GM23338 (cell line): Measurements from ENCODE around the gene TSPAN32. TPM values are rescaled to one million over a fixed set of nuclear protein-coding genes. Genes with fewer than 3 reads are reported as not detected.

Source experiments
- ATAC-seq: fragments of 200-7000 bp; cut with Tn5 transposase; 3 replicates; pipeline ENCODE4 v1.9.1; 2020
- DNase-seq: peaks from one replicate; pipeline ENCODE4 v3.0.0-alpha.2; 2015; ENCODE audit warnings: low spot score
- H2AFZ ChIP-seq: fragments of 200-600 bp; sonication (generic); 2 replicates; pipeline ENCODE4 v1.8.0; 2016; ENCODE audit warnings: antibody characterized with exemption, mild to moderate bottlenecking, moderate library complexity
- H3F3A ChIP-seq: fragments of 200-600 bp; sonication (generic); replicated peaks from 2 replicates; pipeline ENCODE4 v1.8.0; 2017; ENCODE audit warnings: antibody characterized with exemption, mixed run types, low read depth
- H3K27ac ChIP-seq: fragments of 200-600 bp; sonication (generic); 2 replicates; pipeline ENCODE4 v1.6.1; 2016; ENCODE audit warnings: low read depth
- H3K27me3 ChIP-seq: fragments of 200-600 bp; sonication (generic); 2 replicates; pipeline ENCODE4 v1.8.0; 2016; ENCODE audit warnings: mild to moderate bottlenecking, mixed run types, moderate library complexity; ENCODE audit not compliant: insufficient read depth
- H3K36me3 ChIP-seq: fragments of 200-600 bp; sonication (generic); 2 replicates; pipeline ENCODE4 v1.8.0; 2016; ENCODE audit warnings: mild to moderate bottlenecking; ENCODE audit not compliant: insufficient read depth
- H3K4me1 ChIP-seq: fragments of 200-600 bp; sonication (generic); 2 replicates; pipeline ENCODE4 v1.8.0; 2016; ENCODE audit warnings: mild to moderate bottlenecking, moderate library complexity; ENCODE audit not compliant: insufficient read depth
- H3K4me2 ChIP-seq: fragments of 200-600 bp; sonication (generic); 2 replicates; pipeline ENCODE4 v1.7.1; 2017; ENCODE audit warnings: mixed run types
- H3K4me3 ChIP-seq: fragments of 200-600 bp; sonication (generic); 2 replicates; pipeline ENCODE4 v1.6.1; 2016; ENCODE audit warnings: mixed run types
- H3K79me2 ChIP-seq: fragments of 200-600 bp; sonication (generic); replicated peaks from 2 replicates; pipeline ENCODE4 v1.8.0; 2017; ENCODE audit warnings: mild to moderate bottlenecking; ENCODE audit not compliant: insufficient read depth
- H3K9me2 ChIP-seq: fragments of 200-600 bp; sonication (generic); 2 replicates; pipeline ENCODE4 v1.8.0; 2017; ENCODE audit not compliant: insufficient read depth
- H4K20me1 ChIP-seq: fragments of 200-600 bp; sonication (generic); replicated peaks from 2 replicates; pipeline ENCODE4 v1.8.0; 2017; ENCODE audit warnings: mild to moderate bottlenecking; ENCODE audit not compliant: insufficient read depth
- H3K27ac Mint-ChIP-seq: 2 replicates; pipeline ENCODE4 v1.8.0; 2020; ENCODE audit warnings: inconsistent platforms, mild to moderate bottlenecking, moderate library complexity, mixed read lengths
- H3K27me3 Mint-ChIP-seq: 3 replicates; pipeline ENCODE4 v1.8.0; 2022; ENCODE audit warnings: low read depth, mild to moderate bottlenecking, moderate library complexity, mixed read lengths, inconsistent platforms; ENCODE audit not compliant: insufficient read depth, poor library complexity
- H3K36me3 Mint-ChIP-seq: 3 replicates; pipeline ENCODE4 v1.8.0; 2021; ENCODE audit warnings: low read depth, mild to moderate bottlenecking, inconsistent platforms, moderate library complexity, mixed read lengths
- H3K4me1 Mint-ChIP-seq: 3 replicates; pipeline ENCODE4 v1.8.0; 2020; ENCODE audit warnings: mild to moderate bottlenecking, inconsistent platforms, mixed read lengths
- H3K4me3 Mint-ChIP-seq: 3 replicates; pipeline ENCODE4 v1.8.0; 2021; ENCODE audit warnings: moderate library complexity, mild to moderate bottlenecking, inconsistent platforms, mixed read lengths
- H3K9me3 Mint-ChIP-seq: 3 replicates; pipeline ENCODE4 v1.8.0; 2020; ENCODE audit warnings: moderate library complexity, mild to moderate bottlenecking, inconsistent platforms, mixed read lengths
- EZH2phosphoT487 ChIP-seq: fragments of 200-600 bp; sonication (generic); IDR thresholded peaks from one replicate; pipeline ENCODE4 v1.8.1; 2018; ENCODE audit warnings: antibody characterized with exemption; ENCODE audit not compliant: unreplicated experiment
- JUNB ChIP-seq: IDR thresholded peaks from one replicate; pipeline ENCODE4 v1.6.1; 2016; ENCODE audit warnings: antibody characterized with exemption; ENCODE audit not compliant: unreplicated experiment
- POLR2AphosphoS5 ChIP-seq: IDR thresholded peaks from 2 replicates; pipeline ENCODE4 v1.6.1; 2016; ENCODE audit warnings: antibody characterized with exemption, low read depth
- polyA plus RNA-seq: library from polyadenylated mRNA; unstranded; fragments of >200 nt; fragmentation: Nextera tagmentation; extraction: Ambion mirVana; gene quantifications from 2 replicates; pipeline ENCODE4 v1.2.1, GENCODE V29; 2016
- total RNA-seq: library from RNA; depleted of rRNA; stranded (reverse); fragments of >200 nt; shearing (Covaris generic); gene quantifications from 2 replicates; pipeline ENCODE4 v1.2.3, GENCODE V29; 2014
- TF ChIP-seq, protein P1 (sequence below): fragments of 250-450 bp; sonication (Bioruptor Pico); IDR thresholded peaks from 2 replicates; pipeline ENCODE4 v1.5.0; 2020; ENCODE audit warnings: mild to moderate bottlenecking, moderate library complexity
- TF ChIP-seq, protein P2 (sequence below), 2 experiments: fragments of 200-600 bp in 1 of 2; sonication (generic) in 1 of 2; conservative IDR thresholded peaks; 2 replicates each; pipeline versions ENCODE4 v1.5.1 to v1.6.1; 2016 to 2017; ENCODE audit warnings: antibody characterized with exemption in 2 of 2, low read depth in 2 of 2, mild to moderate bottlenecking in 2 of 2, moderate library complexity in 1 of 2
- TF ChIP-seq, protein P3 (sequence below): IDR thresholded peaks from one replicate; pipeline ENCODE4 v1.6.1; 2018; ENCODE audit warnings: antibody characterized with exemption; ENCODE audit not compliant: unreplicated experiment

Gene TSPAN32
- total and polyA plus RNA-seq, 2 experiments from 2014 or later: not detected

DNA sequence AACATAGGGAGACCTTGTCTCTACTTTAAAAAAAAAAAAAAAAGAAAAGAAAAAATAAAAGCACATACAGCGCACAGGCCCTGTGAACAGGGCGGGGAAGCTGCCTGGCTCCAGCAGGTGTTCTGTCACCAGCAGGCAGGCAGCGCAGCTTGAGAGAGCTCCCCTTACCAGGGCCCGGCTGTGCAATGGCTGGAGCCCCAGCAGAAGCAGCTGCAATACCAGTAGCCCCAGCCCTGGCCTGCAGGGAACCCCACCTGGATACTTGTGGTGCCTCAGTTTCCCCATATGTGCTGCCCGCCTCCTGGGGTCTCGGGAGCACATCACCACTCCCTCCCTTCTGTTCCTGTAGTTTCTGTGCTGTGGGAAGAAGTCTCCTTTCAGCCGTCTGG, 12.3 kb downstream of the TSPAN32 start (continued):
- no peak for TF ChIP-seq JUNB

DNA sequence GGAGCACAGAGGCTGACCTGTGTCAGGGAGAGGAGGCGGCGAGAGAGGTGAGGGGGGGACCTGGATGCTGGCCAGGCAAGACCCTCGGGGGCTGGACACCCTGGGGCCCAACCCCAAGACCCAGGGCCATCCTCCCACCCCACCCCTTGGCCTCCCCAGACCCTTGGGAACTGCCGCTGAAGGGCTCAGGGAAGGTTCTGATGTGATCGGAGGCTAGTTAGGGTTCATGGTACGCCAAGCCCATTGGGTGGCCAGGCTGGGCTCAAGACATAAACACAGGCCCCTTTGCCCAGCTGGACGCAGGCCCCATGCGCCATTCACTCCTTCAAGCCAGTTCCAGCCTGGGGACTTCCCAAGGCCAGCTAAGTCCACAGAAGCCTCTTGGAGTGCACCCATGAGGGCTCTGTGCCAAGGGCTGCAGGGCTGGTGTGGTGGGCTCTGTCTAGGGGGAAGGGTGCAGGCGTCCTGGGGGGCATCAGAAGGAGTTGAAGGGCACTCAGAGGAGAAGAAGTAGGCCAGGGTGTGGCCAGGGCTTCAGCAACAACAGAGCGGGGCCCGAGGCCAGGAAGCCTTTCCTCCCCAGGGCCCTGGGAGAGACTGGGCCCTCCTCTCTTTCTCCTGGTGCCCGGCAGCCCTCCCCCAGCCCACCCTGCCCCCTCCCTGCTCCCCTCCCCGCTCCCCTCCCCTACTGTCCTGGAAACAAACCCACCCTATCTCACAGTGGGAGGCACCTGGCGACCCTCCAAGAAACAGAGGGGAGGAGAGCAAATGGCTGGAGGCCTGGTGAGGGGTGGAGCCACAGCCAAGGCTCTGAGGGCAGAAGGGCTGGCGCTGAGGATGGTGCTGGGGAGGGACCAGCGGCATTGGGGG, 12.9 kb downstream of the TSPAN32 start:
- Mint-ChIP-seq H3K27ac (no peak overlapping the region), H3K4me1 (no peaks in the 10 kb centered on the region), H3K36me3 (no peaks in the 10 kb centered on the region; the same call in 2 of the 3 replicates), H3K9me3 (peaks cover 3% of the 10 kb centered on the region; the same call in 1 of the 3 replicates), H3K27me3 (peaks cover 10% of the 10 kb centered on the region), H3K4me3 (no peak overlapping the region)
- Histone ChIP-seq H3K27ac (no peak overlapping the region), H3K4me1 (no peaks in the 10 kb centered on the region), H3K36me3 (no peaks in the 10 kb centered on the region), H3K9me2 (no peaks in the 10 kb centered on the region), H2AFZ (no peak overlapping the region), H3K79me2 (no peaks in the 10 kb centered on the region), H4K20me1 (no peaks in the 10 kb centered on the region), H3F3A (no peaks in the 10 kb centered on the region), H3K4me2 (no peak overlapping the region), H3K27me3 (no peaks in the 10 kb centered on the region), H3K4me3 (no peak overlapping the region)
- no peak for TF ChIP-seq EZH2phosphoT487
- TF ChIP-seq, protein P1, sequence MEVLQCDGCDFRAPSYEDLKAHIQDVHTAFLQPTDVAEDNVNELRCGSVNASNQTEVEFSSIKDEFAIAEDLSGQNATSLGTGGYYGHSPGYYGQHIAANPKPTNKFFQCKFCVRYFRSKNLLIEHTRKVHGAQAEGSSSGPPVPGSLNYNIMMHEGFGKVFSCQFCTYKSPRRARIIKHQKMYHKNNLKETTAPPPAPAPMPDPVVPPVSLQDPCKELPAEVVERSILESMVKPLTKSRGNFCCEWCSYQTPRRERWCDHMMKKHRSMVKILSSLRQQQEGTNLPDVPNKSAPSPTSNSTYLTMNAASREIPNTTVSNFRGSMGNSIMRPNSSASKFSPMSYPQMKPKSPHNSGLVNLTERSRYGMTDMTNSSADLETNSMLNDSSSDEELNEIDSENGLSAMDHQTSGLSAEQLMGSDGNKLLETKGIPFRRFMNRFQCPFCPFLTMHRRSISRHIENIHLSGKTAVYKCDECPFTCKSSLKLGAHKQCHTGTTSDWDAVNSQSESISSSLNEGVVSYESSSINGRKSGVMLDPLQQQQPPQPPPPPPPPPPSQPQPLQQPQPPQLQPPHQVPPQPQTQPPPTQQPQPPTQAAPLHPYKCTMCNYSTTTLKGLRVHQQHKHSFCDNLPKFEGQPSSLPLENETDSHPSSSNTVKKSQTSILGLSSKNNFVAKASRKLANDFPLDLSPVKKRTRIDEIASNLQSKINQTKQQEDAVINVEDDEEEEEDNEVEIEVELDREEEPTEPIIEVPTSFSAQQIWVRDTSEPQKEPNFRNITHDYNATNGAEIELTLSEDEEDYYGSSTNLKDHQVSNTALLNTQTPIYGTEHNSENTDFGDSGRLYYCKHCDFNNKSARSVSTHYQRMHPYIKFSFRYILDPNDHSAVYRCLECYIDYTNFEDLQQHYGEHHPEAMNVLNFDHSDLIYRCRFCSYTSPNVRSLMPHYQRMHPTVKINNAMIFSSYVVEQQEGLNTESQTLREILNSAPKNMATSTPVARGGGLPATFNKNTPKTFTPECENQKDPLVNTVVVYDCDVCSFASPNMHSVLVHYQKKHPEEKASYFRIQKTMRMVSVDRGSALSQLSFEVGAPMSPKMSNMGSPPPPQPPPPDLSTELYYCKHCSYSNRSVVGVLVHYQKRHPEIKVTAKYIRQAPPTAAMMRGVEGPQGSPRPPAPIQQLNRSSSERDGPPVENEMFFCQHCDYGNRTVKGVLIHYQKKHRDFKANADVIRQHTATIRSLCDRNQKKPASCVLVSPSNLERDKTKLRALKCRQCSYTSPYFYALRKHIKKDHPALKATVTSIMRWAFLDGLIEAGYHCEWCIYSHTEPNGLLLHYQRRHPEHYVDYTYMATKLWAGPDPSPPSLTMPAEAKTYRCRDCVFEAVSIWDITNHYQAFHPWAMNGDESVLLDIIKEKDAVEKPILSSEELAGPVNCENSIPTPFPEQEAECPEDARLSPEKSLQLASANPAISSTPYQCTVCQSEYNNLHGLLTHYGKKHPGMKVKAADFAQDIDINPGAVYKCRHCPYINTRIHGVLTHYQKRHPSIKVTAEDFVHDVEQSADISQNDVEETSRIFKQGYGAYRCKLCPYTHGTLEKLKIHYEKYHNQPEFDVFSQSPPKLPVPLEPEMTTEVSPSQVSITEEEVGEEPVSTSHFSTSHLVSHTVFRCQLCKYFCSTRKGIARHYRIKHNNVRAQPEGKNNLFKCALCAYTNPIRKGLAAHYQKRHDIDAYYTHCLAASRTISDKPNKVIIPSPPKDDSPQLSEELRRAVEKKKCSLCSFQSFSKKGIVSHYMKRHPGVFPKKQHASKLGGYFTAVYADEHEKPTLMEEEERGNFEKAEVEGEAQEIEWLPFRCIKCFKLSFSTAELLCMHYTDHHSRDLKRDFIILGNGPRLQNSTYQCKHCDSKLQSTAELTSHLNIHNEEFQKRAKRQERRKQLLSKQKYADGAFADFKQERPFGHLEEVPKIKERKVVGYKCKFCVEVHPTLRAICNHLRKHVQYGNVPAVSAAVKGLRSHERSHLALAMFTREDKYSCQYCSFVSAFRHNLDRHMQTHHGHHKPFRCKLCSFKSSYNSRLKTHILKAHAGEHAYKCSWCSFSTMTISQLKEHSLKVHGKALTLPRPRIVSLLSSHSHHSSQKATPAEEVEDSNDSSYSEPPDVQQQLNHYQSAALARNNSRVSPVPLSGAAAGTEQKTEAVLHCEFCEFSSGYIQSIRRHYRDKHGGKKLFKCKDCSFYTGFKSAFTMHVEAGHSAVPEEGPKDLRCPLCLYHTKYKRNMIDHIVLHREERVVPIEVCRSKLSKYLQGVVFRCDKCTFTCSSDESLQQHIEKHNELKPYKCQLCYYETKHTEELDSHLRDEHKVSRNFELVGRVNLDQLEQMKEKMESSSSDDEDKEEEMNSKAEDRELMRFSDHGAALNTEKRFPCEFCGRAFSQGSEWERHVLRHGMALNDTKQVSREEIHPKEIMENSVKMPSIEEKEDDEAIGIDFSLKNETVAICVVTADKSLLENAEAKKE: no peak
- no peak for TF ChIP-seq POLR2AphosphoS5
- no peak for TF ChIP-seq JUNB
- TF ChIP-seq, protein P2, sequence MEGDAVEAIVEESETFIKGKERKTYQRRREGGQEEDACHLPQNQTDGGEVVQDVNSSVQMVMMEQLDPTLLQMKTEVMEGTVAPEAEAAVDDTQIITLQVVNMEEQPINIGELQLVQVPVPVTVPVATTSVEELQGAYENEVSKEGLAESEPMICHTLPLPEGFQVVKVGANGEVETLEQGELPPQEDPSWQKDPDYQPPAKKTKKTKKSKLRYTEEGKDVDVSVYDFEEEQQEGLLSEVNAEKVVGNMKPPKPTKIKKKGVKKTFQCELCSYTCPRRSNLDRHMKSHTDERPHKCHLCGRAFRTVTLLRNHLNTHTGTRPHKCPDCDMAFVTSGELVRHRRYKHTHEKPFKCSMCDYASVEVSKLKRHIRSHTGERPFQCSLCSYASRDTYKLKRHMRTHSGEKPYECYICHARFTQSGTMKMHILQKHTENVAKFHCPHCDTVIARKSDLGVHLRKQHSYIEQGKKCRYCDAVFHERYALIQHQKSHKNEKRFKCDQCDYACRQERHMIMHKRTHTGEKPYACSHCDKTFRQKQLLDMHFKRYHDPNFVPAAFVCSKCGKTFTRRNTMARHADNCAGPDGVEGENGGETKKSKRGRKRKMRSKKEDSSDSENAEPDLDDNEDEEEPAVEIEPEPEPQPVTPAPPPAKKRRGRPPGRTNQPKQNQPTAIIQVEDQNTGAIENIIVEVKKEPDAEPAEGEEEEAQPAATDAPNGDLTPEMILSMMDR (conservative IDR thresholded peaks at IDR 0.05; ENCODE audit: low read depth in 2 of 2): no peak
- TF ChIP-seq, protein P3, sequence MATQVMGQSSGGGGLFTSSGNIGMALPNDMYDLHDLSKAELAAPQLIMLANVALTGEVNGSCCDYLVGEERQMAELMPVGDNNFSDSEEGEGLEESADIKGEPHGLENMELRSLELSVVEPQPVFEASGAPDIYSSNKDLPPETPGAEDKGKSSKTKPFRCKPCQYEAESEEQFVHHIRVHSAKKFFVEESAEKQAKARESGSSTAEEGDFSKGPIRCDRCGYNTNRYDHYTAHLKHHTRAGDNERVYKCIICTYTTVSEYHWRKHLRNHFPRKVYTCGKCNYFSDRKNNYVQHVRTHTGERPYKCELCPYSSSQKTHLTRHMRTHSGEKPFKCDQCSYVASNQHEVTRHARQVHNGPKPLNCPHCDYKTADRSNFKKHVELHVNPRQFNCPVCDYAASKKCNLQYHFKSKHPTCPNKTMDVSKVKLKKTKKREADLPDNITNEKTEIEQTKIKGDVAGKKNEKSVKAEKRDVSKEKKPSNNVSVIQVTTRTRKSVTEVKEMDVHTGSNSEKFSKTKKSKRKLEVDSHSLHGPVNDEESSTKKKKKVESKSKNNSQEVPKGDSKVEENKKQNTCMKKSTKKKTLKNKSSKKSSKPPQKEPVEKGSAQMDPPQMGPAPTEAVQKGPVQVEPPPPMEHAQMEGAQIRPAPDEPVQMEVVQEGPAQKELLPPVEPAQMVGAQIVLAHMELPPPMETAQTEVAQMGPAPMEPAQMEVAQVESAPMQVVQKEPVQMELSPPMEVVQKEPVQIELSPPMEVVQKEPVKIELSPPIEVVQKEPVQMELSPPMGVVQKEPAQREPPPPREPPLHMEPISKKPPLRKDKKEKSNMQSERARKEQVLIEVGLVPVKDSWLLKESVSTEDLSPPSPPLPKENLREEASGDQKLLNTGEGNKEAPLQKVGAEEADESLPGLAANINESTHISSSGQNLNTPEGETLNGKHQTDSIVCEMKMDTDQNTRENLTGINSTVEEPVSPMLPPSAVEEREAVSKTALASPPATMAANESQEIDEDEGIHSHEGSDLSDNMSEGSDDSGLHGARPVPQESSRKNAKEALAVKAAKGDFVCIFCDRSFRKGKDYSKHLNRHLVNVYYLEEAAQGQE: no peak
- no peak; the same call in 2 of the 3 replicates for ATAC-seq
- no peak for DNase-seq
